Epithelial cell of proximal tubule (primary cell): ENCODE data around the gene GPN1. TPM values are rescaled to one million over a fixed set of nuclear protein-coding genes. Genes with fewer than 3 reads are reported as not detected.

Experiments
- DNase-seq: peaks from one replicate; pipeline ENCODE4 v3.0.0-alpha.2; 2011; ENCODE audit warnings: low read depth
- H3K4me3 ChIP-seq: 2 replicates; pipeline ENCODE4 v1.5.1; 2011; ENCODE audit warnings: low read depth, mild to moderate bottlenecking, low read length
- total RNA-seq: library from RNA; depleted of rRNA; stranded (reverse); fragments of >200 nt; gene quantifications from 2 replicates; pipeline ENCODE4 v1.2.3, GENCODE V29; 2015
- TF ChIP-seq, protein P1 (sequence below): conservative IDR thresholded peaks from 2 replicates; pipeline ENCODE4 v1.5.1; 2012; ENCODE audit warnings: low read depth, mild to moderate bottlenecking, low read length

GPN1 gene
- total RNA-seq, 1 donor from 2014 or later, result 45.3 TPM

- TF ChIP-seq, protein P1, sequence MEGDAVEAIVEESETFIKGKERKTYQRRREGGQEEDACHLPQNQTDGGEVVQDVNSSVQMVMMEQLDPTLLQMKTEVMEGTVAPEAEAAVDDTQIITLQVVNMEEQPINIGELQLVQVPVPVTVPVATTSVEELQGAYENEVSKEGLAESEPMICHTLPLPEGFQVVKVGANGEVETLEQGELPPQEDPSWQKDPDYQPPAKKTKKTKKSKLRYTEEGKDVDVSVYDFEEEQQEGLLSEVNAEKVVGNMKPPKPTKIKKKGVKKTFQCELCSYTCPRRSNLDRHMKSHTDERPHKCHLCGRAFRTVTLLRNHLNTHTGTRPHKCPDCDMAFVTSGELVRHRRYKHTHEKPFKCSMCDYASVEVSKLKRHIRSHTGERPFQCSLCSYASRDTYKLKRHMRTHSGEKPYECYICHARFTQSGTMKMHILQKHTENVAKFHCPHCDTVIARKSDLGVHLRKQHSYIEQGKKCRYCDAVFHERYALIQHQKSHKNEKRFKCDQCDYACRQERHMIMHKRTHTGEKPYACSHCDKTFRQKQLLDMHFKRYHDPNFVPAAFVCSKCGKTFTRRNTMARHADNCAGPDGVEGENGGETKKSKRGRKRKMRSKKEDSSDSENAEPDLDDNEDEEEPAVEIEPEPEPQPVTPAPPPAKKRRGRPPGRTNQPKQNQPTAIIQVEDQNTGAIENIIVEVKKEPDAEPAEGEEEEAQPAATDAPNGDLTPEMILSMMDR, result no peak
- peak; percentile 74 for DNase-seq
- H3K4me3 ChIP-seq, result peak within 1 kb of the TSS; percentile 95
These were observed 34.7 kb downstream of the GPN1 start, which contains the start of the genes SLC4A1AP and SUPT7L for GRCh38 chr2:27663285-27664153. SLC4A1AP (plus strand) TSS chr2:27663889; CDS start chr2:27663915, 26 bp downstream. SUPT7L (minus strand) TSS chr2:27663614; CDS start chr2:27662192, 1,422 bp downstream.

DNA sequence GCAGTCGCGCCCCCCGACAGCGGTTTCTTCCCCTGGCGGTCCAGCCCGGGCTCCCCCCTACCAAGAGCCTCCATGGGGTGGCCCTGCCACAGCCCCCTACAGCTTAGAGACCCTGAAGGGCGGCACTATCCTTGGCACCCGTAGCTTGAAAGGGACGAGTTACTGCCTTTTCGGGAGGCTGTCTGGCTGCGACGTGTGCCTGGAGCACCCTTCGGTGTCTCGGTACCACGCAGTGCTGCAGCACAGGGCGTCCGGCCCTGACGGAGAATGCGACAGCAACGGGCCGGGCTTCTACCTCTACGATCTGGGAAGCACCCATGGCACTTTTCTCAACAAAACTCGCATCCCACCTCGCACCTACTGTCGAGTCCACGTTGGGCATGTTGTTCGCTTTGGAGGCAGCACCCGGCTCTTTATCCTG is 35.3 kb downstream of the GPN1 start:
- H3K4me3 ChIP-seq, result peak overlapping the region; percentile 95
- TF ChIP-seq, protein P1, result peak; percentile 8
- no peak for DNase-seq

DNA sequence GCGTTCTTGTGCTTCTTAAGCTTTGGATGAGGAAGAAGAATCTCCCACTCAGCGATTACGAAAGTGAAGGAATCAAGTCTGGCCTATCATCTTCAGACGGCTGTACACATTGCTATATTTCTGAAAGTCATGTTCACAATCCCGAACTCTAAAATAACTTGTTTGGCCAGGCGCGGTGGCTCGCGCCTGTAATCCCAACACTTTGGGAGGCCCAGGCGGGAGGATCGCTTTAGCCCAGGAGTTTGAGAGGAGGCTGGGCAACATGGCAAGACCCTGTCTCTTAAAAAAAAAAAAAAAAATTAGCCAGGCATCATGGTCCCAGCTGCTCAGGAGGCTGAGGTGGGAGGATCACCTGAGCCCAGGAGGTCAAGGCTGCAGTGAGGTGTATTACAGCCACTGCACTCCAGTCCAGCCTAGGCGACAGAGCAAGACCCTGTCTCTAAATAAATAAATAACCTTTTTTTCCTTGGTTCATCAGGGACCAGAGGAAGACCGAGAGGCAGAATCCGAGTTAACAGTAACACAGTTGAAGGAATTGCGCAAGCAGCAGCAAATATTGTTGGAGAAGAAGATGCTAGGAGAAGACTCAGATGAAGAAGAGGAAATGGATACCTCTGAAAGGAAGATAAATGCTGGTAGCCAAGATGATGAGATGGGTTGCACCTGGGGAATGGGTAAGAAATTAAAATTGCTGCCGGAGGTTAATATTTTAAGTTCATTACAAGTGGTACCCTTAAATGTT is 35.9 kb downstream of the GPN1 start:
- DNase-seq, result no peak
- H3K4me3 ChIP-seq, result peak overlapping the region; percentile 95
- TF ChIP-seq, protein P1, result no peak

GRCh38 chr2:27667446-27667845 is 38.6 kb downstream of the GPN1 start:
- TF ChIP-seq, protein P1, result no peak
- no peak for DNase-seq
- no peak overlapping the region for H3K4me3 ChIP-seq

DNA sequence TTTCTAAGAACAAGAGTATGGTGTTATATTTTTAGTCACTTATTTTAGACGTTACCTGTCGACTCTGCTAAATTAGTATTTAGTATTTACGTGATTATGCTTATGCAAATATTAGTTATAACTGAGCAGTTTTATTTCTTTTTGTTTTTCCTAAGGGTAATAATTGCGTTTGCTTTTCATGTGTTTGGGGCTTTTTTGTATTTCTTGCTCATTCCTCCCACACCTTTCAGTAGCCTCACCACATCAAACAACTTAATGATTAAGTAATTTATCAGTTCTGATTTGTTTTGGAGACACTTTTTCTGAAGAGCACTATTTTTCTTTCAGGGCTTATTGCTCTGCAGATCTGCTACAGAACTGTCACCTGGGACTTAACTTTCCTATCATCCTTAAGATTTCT is 42.4 kb downstream of the GPN1 start:
- TF ChIP-seq, protein P1, result no peak
- no peak overlapping the region for H3K4me3 ChIP-seq
- no peak for DNase-seq

DNA sequence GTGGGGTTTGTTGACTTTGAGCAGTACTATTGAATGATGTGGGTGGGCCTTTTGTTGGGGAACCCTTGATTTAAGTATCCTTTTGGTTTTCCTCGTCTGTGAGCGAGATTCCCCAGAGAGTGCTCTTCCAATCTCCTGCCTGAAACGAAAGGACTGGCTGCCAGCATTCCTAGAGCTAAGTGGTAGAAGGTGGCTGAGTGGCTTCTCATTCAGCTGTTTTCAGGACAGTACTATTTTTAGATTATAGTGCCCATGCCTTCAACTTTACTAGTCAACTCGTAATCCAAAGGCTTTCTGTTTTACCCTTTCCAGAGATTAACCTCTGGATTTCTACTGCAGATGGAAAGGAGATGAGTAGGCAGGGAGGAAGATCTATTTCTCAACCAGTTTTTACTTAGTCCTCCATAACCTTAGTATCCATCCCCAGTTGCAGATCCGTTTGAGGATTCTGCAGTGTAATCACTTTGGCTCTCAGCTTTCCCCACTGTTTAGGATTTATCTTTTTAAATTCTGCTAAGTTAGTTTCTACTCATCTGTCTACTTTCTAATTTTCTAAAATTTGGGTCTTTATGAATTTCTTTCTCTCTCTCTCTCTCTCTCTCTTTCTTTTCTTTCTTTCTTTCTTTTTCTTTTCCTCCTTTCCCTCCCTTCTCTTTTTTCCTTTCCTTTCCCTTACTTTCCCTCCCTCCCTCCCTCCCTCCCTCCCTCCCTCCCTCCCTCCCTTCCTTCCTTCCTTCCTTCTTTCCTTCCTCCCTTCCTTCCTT is 44.1 kb downstream of the GPN1 start:
- DNase-seq, result no peak
- H3K4me3 ChIP-seq, result no peak overlapping the region
- TF ChIP-seq, protein P1, result no peak
